Natural killer cell (primary cell): Measurements from ENCODE around the gene CCNI2. TPM values are rescaled to one million over a fixed set of nuclear protein-coding genes. Genes with fewer than 3 reads are reported as not detected.

Experiments used
- ATAC-seq, 3 donors: fragments of 150-1000 bp in 2 of 3; fragments of 200-7000 bp in 1 of 3; cut with Tn5 transposase; 1 replicate in 1 of 3; 2 replicates in 2 of 3; pipeline ENCODE4 v1.10.0; 2021; ENCODE audit warnings: mild to moderate bottlenecking in 2 of 3, moderate library complexity in 2 of 3
- DNase-seq, 2 donors: peaks; one replicate each; pipeline versions ENCODE4 v3.0.0 to v3.0.0-alpha.2; 2013 to 2021; ENCODE audit warnings: mixed read lengths in 1 of 2
- H3K27ac ChIP-seq: one replicate; pipeline ENCODE4 v1.5.1; 2013; ENCODE audit warnings: mild to moderate bottlenecking, low read length
- H3K27me3 ChIP-seq: one replicate; pipeline ENCODE4 v1.6.1; 2013; ENCODE audit warnings: low read length; ENCODE audit not compliant: control insufficient read depth, insufficient read depth
- H3K36me3 ChIP-seq: one replicate; pipeline ENCODE4 v1.6.1; 2013; ENCODE audit warnings: low read length; ENCODE audit not compliant: control insufficient read depth, insufficient read depth
- H3K4me1 ChIP-seq: one replicate; pipeline ENCODE4 v1.6.1; 2013; ENCODE audit warnings: low read length; ENCODE audit not compliant: control insufficient read depth, insufficient read depth
- H3K4me3 ChIP-seq: one replicate; pipeline ENCODE4 v1.5.1; 2013; ENCODE audit warnings: low read length
- H3K9me3 ChIP-seq: one replicate; pipeline ENCODE4 v1.6.1; 2013; ENCODE audit warnings: low read length; ENCODE audit not compliant: control insufficient read depth, insufficient read depth
- H3K27ac Mint-ChIP-seq, 2 donors: one replicate each; pipeline ENCODE4 v1.8.0; 2022; ENCODE audit warnings: mild to moderate bottlenecking in 2 of 2, mixed read lengths in 2 of 2, moderate library complexity in 1 of 2
- H3K27me3 Mint-ChIP-seq, 2 donors: one replicate each; pipeline ENCODE4 v1.8.0; 2022; ENCODE audit warnings: low read depth in 2 of 2, mixed read lengths in 2 of 2
- H3K36me3 Mint-ChIP-seq: one replicate; pipeline ENCODE4 v1.8.0; 2022; ENCODE audit warnings: mixed read lengths
- H3K4me1 Mint-ChIP-seq, 2 donors: one replicate each; pipeline ENCODE4 v1.8.0; 2022; ENCODE audit warnings: mixed read lengths in 2 of 2
- H3K4me3 Mint-ChIP-seq: one replicate; pipeline ENCODE4 v1.8.0; 2022; ENCODE audit warnings: mild to moderate bottlenecking, moderate library complexity, mixed read lengths
- H3K9me3 Mint-ChIP-seq, 2 donors: one replicate each; pipeline ENCODE4 v1.8.0; 2022; ENCODE audit warnings: mixed read lengths in 2 of 2
- CTCF ChIP-seq: fragments of 200-600 bp; IDR thresholded peaks from one replicate; pipeline ENCODE4 v1.8.0; 2022; ENCODE audit warnings: antibody characterized with exemption
- WGBS: methylation state at CpG from one replicate; pipeline ENCODE4 v1.1.7; 2013; ENCODE audit warnings: missing lambda C conversion rate; ENCODE audit not compliant: insufficient coverage; 5-methylcytosine and 5-hydroxymethylcytosine counted together
- intact Hi-C: fragments of 100-400 bp; cut with micrococcal nuclease; formaldehyde crosslinking; loops from one replicate; pipeline ENCODE4 v1.14.2; 2022
- total RNA-seq, 4 donors: library from RNA; stranded (reverse); fragments of 120-200 nt in 1 of 4; gene quantifications; one replicate each; pipeline versions ENCODE4 v1.2.3 to v1.2.4, GENCODE V29; 2013 to 2022

Gene CCNI2
- total RNA-seq, 3 donors from 2014 or later (not counting 1 experiment from before 2014, with no cell fraction given): 0.23 to 1.5 TPM; not detected in 1

- DNase-seq (no peak), ATAC-seq (no peak)
- no peaks in the 10 kb centered on the region for H3K36me3 ChIP-seq
- H3K4me1 Mint-ChIP-seq: no peaks in the 10 kb centered on the region
- no peak overlapping the region for H3K27ac Mint-ChIP-seq
- peaks cover 8% of the 10 kb centered on the region for H3K27me3 ChIP-seq
- intact Hi-C loops: no loop called here
- WGBS: 95% methylated on average over 10 of the region's 10 CpGs
- H3K9me3 ChIP-seq: no peaks in the 10 kb centered on the region
- H3K36me3 Mint-ChIP-seq: no peaks in the 10 kb centered on the region
- no peak overlapping the region for H3K4me3 Mint-ChIP-seq
- peaks cover 9% of the 10 kb centered on the region for H3K4me1 ChIP-seq
- H3K9me3 Mint-ChIP-seq: no peaks in the 10 kb centered on the region
- H3K27ac ChIP-seq: no peak overlapping the region
- peaks cover 8 to 17% of the 10 kb centered on the region in 2 donors for H3K27me3 Mint-ChIP-seq
- no peak overlapping the region for H3K4me3 ChIP-seq
- TF ChIP-seq CTCF: no peak
Observed at GRCh38 chr5:132750471-132751230, 3.4 kb downstream of the CCNI2 start.

- no peak for TF ChIP-seq CTCF
- Histone ChIP-seq H3K27ac (no peak overlapping the region), H3K36me3 (no peaks in the 10 kb centered on the region), H3K4me3 (no peak overlapping the region), H3K9me3 (no peaks in the 10 kb centered on the region), H3K27me3 (peaks cover 2% of the 10 kb centered on the region), H3K4me1 (peaks cover 8% of the 10 kb centered on the region)
- DNase-seq: peak in 1 of 2 donors; percentile 35
- 77% methylated on average over 7 of the region's 7 CpGs for WGBS
- intact Hi-C loops: no loop called here
- H3K4me1 Mint-ChIP-seq: no peaks in the 10 kb centered on the region
- ATAC-seq: no peak
- no peak overlapping the region for H3K4me3 Mint-ChIP-seq
- no peak overlapping the region for H3K27ac Mint-ChIP-seq
- no peaks in the 10 kb centered on the region for H3K36me3 Mint-ChIP-seq
- no peaks in the 10 kb centered on the region for H3K9me3 Mint-ChIP-seq
- peaks cover under 1 to 12% of the 10 kb centered on the region in 2 donors for H3K27me3 Mint-ChIP-seq
Observed at GRCh38 chr5:132751444-132751843, 4.2 kb downstream of the CCNI2 start.

GRCh38 chr5:132751971-132752580 lies 4.8 kb downstream of the CCNI2 start:
- WGBS: 94% methylated on average over 5 of the region's 5 CpGs
- Mint-ChIP-seq H3K4me1 (no peaks in the 10 kb centered on the region), H3K27ac (no peak overlapping the region), H3K9me3 (no peaks in the 10 kb centered on the region), H3K4me3 (no peak overlapping the region), H3K27me3 (peaks cover 0 to 10% of the 10 kb centered on the region in 2 donors), H3K36me3 (no peaks in the 10 kb centered on the region)
- TF ChIP-seq CTCF: no peak
- no peaks in the 10 kb centered on the region for H3K9me3 ChIP-seq
- DNase-seq (no peak), ATAC-seq (no peak)
- H3K4me3 ChIP-seq: no peak overlapping the region
- H3K36me3 ChIP-seq: no peaks in the 10 kb centered on the region
- no peak overlapping the region for H3K27ac ChIP-seq
- peaks cover 2% of the 10 kb centered on the region for H3K27me3 ChIP-seq
- intact Hi-C loops: no loop called here
- peaks cover 2% of the 10 kb centered on the region for H3K4me1 ChIP-seq
